Measurements from ENCODE around the gene OFD1.

OFD1 gene

GRCh38 chrX:13752141-13752540 is 17.6 kb downstream of the OFD1 start:
- DNase-seq (ENCODE audit: low spot score): peak; percentile 59

DNA sequence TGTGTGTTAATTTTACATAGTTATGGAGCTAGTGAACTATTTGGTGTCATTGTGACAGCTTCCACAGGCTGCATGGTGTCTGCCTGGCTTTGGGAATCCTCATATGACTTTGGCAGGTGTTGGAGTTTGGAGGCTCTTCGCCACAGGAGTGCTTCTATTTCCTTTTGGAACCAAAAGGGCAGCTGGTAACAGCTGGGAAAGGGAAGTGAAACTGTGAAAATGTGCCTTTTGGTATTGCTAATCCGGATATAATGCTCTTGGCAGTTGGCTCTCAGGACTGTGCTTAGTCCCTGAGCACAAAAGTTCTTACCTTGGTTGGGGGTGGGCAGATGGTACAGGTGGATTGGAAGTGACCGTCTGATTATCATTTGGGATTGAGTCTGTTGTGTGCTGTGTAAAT is 18.1 kb downstream of the OFD1 start:
- DNase-seq (ENCODE audit: low spot score): no peak

DNA sequence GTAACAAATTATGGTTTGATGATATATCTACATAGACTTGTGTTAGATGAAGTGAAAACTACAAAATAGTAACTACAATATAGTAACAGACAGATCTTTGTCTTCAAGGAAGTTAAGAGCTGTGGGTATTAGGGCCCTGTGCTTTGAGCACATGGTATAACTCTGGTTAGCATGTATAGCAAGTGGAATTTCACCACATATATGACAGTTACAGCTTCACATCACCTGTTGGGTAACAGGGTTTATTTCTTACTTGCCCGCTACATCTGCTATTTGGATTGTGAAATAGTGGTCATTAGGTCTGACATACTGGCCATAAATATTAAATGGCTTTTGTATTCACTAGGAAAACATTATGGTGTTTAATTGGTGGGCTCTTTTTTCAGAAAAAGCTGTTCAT is 20.2 kb downstream of the OFD1 start:
- no peak for DNase-seq (ENCODE audit: low spot score)

DNA sequence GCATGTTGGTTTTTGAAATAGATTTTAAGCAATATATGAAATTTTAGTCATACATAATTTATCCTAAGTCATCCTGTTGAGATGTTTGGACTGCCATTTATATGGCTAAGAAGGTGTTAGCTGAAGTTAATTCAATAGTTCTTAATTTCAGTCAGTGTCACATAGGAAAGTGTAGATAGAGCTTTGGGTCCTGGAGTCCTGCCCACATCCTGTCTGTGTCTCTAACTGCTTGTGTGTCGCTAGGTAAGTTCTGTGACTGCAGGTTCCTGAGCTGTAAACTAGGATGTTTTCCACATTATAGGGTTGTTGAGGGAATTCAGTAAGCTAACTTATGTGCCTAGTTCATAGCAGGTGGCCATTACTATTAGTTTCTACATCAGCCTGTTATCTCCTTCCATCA is 20.7 kb downstream of the OFD1 start:
- no peak for DNase-seq (ENCODE audit: low spot score)

GRCh38 chrX:13756381-13756780 is 21.8 kb downstream of the OFD1 start:
- DNase-seq (ENCODE audit: low spot score): no peak

DNA sequence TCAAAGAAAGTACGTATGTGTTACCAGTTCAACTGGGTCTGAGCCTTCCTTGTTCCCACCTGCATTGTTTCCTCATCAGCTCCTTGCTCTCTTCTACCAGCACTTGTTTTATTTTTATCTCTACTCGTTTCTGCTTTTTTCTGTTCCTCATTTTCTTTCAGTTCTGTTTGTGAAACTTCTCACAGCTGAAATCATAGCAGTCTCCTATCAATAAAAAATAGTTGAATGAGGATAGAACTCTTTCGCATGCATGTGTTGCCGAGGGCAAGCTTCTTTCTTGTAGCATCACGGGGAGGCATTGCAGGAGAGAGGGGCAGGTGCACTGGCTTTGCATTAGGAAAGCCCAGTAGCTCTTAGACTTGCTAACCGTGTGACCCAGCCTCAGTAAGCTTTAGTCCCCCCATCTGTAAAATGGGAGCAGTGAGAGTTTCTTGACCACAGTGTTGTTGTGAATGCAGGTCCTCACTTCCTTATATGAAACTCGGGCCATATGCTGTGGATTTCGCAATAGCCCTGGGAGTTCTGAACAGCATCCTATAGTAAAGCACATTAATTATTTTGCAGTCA is 24.7 kb downstream of the OFD1 start:
- DNase-seq (ENCODE audit: low spot score): no peak

- no peak for DNase-seq (ENCODE audit: low spot score)
Measured at GRCh38 chrX:13760426-13760825, 25.9 kb downstream of the OFD1 start.

GRCh38 chrX:13761606-13762414 is 27.3 kb downstream of the OFD1 start:
- DNase-seq (ENCODE audit: low spot score): no peak

DNA sequence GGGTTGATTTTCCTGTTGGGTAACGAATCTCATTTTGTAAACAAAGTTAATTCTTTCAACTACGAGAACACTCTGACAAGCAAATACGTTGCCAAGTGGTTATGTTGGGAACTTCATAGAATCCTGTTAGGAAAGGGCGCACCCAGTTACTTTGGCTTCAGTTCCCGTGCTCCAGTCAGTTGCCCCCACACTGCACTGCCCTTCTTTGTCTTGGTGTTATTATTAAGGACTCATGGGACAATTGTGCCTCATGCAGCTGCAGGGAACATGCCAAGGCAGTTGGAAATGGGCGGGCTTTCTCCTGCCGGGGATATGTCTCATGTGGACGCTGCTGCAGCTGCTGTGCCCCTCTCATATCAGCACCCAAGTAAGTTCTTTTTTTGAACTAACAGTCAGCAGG is 28.9 kb downstream of the OFD1 start:
- DNase-seq (ENCODE audit: low spot score): no peak

DNA sequence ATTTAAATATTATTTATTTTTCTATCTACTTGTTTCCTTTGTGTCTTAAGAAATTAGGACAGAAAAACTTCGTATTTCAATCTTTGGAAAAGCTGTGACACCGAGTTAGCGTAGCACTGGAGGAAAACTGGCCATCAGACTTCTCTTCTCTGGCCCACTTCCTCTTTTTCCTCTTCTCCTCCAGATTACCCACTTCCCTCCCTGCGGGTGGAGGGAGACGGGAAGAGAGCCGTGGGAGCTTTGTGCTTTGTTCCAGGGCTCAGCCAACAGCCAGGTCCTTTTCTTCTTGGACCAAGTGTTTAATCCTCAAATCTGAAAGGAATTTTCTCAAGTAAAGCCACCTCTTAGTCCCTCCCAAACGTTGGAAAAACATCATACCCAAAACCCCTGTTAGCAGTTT is 29.7 kb downstream of the OFD1 start:
- no peak for DNase-seq (ENCODE audit: low spot score)

DNA sequence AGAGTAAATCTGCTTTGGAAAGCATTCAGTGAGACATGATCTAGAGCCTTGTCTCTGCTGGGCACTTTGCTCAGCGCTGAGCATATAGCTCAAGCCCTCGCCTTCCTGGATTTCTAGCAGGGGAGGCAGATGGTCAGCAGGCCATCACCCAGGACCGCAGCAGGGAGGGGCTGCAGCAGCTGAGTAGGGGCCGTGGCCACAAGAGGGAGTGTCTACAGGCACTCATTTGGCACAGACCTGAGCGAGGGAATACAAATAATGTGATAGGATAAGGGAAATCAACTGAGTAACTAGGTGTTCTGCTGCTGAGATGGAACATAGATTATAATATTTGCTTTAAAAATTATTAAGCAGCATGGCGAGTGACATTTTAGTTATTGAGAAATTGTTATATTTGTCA is 30.2 kb downstream of the OFD1 start:
- no peak for DNase-seq (ENCODE audit: low spot score)

DNA sequence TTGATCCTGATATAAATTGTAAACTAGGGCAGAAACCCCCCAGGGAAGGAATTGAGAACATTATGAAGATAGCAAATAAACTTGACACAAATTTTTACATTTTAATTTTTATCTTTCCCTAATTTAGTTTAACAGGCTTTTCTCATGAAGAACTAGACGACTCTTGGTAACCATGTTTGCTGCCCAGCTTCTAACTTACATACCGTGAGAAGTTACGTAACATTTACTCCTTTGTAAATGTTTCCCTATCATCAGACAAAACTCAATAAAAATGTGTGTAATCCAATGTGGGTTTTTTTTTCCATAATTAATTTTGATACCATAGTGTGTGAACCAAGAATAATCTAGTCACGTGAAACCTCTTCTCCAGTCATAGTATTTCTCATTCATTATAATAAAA is 34.4 kb downstream of the OFD1 start:
- DNase-seq (ENCODE audit: low spot score): no peak

DNA sequence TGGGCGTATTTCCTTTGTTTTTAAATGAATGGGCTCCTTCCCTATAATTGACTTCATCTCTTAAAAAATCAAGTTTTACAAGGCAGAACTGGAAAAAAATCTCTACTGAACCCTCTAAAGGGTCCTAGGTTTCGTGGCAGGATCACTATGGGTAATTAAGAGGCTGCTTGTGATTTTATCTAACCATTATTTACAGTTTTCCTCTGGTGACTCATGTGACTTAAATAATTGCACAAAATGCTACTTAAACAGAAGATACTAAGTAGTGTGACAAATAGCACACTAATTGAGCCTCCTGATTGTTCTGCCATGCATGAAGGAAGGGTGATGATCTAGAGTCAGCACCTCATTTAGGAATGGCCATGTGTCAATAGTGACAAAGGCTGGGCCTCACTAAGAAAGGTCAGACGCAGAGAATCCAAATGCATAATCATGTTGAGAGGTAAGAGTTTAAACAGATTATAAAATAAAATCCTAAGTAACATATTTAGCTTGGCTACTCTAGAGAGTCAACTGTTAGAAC is 35.5 kb downstream of the OFD1 start:
- no peak for DNase-seq (ENCODE audit: low spot score)

DNA sequence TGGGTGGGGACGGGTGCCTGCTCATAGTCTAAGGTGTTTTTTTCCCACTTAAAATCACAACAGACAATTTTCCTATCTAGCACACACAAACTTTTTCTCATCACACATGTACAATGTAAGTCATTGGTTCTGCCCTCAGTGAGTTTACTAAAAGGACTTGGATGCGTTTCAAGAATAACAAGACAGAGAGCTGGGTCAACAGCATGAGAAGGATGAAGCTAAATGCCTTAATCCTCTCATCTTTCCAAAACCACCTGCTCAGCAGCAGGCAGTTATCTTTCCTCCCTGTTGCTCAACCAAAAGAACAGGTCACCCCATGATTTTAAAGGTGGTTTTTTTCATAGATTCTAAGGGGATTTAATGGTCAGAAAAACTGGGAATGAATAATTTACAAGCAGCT is 40.1 kb downstream of the OFD1 start:
- DNase-seq (ENCODE audit: low spot score): no peak

- no peak for DNase-seq (ENCODE audit: low spot score)
Measured at GRCh38 chrX:13775837-13776236, 41.3 kb downstream of the OFD1 start.

DNA sequence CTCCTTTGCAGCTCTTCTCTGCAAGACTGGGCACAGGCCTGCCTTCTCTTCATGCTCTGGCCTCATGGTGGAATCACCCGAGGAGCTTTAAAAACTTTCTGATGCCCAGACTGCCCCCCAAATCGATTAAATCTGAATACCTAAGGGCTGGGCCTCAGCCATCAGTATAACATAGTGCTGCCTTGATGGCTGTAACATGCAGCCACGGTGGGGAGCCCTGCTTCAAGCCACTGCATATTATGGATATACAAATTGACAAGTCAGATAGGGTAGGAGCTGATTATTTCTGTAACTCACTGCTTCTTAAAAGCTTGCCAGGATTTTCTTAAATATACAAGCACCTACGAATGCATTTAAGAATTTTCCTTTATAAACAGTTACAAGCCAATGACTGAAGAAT is 41.8 kb downstream of the OFD1 start:
- DNase-seq (ENCODE audit: low spot score): no peak

DNA sequence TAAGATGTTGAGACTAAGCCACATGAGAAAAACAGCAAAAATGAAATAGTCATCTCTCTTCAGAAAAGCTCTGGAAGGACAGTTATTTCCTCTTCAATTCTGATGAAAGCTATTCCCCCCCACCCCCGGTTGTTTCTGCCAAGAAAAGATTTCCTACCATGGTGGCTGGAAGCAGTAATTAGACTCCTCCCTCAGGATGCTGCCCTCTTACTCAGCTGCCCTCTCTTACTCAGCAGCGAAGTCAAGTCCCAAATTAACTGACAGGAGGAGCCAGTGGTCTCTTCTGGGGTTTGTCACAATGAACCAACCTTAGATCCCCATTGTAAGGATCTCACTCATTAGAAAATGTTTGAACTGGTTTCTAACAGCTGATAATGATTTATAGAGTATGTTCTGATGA is 44.4 kb downstream of the OFD1 start:
- DNase-seq (ENCODE audit: low spot score): peak; percentile 43

DNA sequence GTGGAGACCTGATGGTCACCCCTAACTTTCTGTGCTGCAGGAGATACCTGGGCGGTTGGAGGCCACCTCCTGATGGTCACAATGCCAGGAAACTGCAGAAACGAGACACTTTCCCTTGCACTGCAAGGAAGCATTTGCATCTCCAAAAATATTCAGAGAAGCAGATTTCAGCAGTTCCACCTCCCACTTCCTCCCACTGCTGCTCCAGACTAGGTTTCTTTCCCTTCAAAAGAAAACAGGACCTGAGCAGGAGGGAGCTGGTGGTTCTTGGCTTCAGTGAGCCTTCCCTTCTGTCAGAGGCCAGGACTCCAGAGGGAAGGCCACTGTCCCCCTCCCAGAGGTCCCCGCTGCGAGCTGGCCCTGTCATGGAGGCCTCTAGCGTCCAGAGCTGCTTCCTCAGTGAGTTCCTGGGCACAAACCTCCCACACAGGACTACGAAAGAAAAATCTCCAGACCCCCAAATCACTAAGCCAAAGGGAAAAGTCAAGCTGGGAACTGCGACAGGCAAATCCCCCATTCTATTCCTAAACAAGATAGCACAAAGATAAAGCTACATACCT is 46.4 kb downstream of the OFD1 start:
- no peak for DNase-seq (ENCODE audit: low spot score)

GRCh38 chrX:13786048-13786447 is 51.5 kb downstream of the OFD1 start:
- DNase-seq (ENCODE audit: low spot score): no peak

DNA sequence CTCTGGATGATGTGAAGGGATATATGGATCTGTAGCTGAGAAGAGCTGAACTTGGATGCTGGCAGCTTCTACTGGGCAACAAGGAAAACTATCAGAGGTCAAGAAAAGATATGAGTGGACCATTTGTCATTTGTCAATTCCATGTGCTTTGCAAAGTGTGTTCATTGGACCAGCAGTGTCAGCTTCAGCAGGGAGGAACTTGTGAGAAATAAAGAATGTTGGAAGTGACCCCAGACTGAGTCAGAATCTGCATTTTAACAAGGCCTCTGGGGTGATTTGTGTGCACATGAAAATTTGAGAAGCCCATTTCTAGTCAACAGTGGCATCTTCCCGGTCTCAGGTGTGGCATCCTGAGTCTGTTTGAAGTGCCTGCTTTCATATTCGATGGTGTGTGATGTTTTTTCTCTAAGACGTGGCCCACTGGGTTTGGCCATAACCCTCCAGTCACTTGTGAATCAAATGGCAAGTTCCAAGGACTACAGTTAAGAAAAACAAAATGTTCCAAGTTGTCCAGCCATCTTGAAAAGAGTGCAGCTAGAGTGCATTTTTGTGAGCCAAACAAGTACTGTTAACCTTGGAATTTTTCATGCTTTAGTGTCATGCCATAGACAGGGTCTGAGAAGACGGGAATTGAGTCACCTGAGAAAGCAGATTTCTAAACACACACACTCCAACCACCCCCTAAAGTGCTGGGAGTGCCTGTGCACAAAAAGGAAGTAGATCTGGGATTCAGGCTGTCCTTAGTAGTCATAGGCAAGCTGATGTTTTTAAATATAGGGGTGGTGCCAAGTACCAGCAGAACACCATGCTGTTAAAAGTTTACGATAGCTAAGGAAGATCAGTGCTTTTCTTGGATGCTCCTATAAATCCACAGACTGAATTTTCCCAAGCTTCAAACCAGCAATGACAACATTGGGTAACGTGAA is 55.9 kb downstream of the OFD1 start:
- DNase-seq (ENCODE audit: low spot score): peak; percentile 25

- no peak for DNase-seq (ENCODE audit: low spot score)
Measured at GRCh38 chrX:13791145-13791544, 56.6 kb downstream of the OFD1 start.

DNA sequence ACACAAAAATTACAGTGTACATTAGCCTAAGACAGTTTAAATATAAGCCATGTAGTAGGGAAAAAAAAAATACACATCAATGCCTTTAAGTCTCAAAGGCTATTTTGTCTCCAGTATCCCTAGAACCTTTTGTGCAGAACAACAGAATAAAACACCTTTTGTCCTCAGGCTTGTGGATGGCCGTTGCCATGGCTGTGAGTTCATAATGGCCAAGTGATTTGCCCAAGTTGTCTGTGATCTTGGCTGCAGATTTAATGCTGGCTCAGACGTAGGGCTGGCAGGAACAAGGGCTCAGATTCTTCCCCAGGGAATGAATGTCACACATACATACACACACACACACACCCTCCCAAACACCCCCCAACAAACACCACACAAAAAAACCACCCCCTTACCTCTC is 57.0 kb downstream of the OFD1 start:
- no peak for DNase-seq (ENCODE audit: low spot score)
